Measurements from ENCODE around the gene MED26.
"Not testable (repeated sequence)": the region's sequence is repeated elsewhere in the genome, so short reads cannot be mapped to it uniquely, and the experiment has no call there.

The MED26 gene

GRCh38 chr19:16573296-16573695, 54.7 kb downstream of the MED26 start:
- DNase-seq (ENCODE audit: low read depth in 2 of 2) = no peak

- peak; percentile 89 to 90 for DNase-seq (ENCODE audit: low read depth in 2 of 2)
Measured at GRCh38 chr19:16572332-16573211, 55.4 kb downstream of the MED26 start, which contains the start of gene SLC35E1. Gene SLC35E1, minus strand, starts transcription at chr19:16572415. Its CDS starts 51 bp downstream, at chr19:16572364.

GRCh38 chr19:16571822-16572331, 56.1 kb downstream of the MED26 start:
- no peak for DNase-seq (ENCODE audit: low read depth in 2 of 2)

GRCh38 chr19:16571283-16571682, 56.7 kb downstream of the MED26 start:
- DNase-seq (ENCODE audit: low read depth in 2 of 2) = no peak

DNA sequence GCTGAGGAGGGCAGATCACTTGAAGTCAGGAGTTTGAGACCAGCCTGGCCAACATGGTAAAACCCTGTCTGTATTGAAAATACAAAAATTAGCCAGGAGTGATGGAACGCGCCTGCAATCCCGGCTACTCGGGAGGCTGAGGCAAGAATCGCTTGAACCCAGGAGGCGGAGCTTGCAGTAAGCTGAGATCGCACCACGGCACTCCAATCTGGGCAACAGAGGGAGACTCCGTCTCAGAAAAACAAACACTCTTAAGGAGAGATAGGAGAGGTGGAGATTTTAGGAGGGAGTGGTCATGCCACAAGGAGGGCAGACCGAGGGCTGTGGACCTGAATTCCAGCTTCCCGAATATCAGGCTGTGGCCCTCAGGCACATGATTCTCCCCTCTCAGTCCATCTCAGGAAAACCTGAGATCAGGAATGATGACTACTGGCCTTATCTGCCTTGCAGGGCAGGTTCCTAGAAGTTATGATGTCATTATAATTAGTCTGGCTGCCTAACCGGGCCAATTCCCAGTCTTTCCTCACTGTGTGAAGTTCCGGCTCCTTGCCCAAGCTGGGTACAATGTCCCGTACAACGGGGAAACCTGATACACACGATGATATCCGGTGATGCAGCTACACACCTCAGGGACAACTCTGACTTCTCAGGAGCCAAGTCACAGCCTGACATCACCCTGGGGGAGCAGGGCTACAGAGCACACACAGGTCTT, 58.2 kb downstream of the MED26 start:
- DNase-seq (ENCODE audit: low read depth in 2 of 2) = no peak

GRCh38 chr19:16566702-16567101, 61.3 kb downstream of the MED26 start:
- DNase-seq (ENCODE audit: low read depth in 2 of 2) = no peak

GRCh38 chr19:16566161-16566560, 61.8 kb downstream of the MED26 start:
- DNase-seq (ENCODE audit: low read depth in 2 of 2) = peak in 1 of 2 donors; percentile 33

GRCh38 chr19:16564842-16565241, 63.2 kb downstream of the MED26 start:
- DNase-seq (ENCODE audit: low read depth in 2 of 2) = no peak

DNA sequence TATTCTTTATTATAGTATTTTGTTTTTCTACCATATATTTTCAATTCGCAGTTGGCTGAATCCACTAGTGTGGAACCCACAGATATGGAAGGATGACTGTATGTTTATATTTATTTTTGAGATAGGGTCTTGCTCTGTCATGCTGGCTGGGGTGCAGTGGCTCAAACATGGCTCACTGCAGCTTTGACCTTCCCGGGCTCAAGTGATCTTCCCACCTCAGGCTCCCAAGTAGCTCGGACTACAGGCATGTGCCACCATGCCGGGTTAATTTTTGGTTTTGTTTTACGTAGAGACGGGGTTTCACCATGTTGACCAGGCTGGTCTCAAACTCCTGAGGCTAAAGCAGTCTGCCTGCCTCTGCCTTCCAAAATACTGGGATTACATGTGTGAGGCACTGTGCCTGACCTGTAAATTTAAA, 65.4 kb downstream of the MED26 start:
- DNase-seq (ENCODE audit: low read depth in 2 of 2) = no peak

DNA sequence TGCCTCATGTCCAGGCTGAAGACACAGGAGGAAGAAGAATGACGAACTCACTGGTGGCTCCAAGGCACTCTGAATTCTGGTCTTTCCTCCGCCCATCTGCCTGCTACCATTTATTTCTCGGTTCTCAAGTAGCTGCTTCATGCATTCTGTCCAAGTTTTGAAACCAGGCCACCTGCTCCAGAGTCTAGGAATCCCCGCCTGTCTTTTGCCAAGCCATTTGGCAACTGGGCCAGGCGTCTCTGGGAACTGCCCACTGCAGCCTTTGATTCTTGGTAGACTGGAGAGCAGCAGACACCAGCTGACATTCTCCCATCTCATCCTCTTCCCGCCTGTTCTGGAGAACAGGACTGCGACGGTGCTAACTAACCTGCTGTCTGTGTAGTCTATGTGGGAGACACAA, 66.6 kb downstream of the MED26 start:
- no peak for DNase-seq (ENCODE audit: low read depth in 2 of 2)

- no peak for DNase-seq (ENCODE audit: low read depth in 2 of 2)
Measured at GRCh38 chr19:16559780-16560276, 68.2 kb downstream of the MED26 start.

GRCh38 chr19:16554776-16555175, 73.2 kb downstream of the MED26 start:
- DNase-seq (ENCODE audit: low read depth in 2 of 2) = no peak

DNA sequence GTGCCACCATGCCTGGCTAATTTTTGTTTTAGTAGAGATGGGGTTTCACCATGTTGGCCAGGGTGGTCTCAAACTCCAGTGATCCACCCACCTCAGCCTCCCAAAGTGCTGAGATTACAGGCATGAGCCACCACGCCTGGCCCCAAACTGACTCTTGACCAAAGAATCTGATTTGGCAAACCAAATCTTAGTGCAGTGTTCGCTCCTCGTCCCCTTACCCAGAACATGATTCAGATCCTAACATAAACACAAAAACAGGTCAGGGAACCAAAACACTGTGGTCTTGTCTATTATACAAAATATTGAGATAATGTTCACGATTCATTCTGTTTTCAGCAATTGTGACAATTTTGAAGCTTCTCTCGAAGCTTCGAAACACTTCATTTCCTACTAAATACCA, 76.1 kb downstream of the MED26 start:
- not testable (repeated sequence) for DNase-seq (ENCODE audit: low read depth in 2 of 2)

DNA sequence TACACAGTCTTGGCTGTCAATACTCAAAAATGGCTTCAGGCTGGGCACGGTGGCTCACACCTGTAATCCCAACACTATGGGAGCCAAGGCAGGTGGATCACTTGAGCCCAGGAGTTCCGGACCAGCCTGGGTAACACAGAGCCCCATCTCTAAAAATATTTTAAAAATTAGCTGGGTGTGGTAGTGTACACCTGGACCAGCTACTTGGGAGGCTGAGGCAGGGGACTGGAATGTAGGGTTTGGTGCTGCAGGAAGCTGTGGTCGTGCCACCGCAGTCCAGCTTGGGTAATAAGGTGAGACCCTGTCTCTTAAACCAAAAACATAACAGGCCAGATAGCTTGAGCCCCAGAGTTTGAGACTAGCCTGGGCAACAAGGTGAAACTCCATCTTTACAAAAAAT, 79.0 kb downstream of the MED26 start:
- DNase-seq (ENCODE audit: low read depth in 2 of 2) = no peak

DNA sequence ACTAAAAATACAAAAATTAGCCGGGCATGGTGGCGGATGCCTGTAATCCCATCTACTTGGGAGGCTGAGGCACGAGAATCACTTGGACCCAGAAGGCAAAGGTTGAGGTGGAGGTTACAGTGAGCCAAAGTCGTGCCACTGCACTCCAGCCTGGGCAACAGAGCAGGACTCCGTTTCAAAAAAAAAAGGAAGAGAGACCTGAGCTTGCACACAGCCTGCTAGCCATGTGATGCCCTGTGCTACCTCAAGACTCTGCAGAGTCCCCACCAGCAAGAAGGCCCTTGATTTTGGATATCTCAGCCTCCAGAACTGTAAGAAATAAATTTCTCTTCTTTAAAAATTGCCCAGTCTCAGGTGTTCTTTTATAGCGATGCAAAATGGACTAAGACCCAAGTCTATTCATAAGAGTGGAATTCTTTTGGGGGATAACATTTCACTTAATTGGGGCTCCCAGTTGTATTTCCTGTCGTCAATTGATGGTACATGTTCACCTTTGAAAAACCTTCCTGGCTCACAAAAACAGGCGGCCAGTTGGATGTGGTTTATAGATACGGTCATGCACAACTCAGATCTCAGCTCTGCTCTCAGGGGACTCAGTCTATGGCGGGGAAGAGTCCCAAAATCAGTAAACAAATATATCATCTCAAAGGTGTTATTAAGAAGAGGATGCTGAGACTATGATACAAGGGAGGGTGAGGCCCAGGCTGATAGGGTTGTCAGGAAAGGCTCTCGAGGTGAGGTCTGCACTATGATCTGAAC, 83.4 kb downstream of the MED26 start:
- DNase-seq (ENCODE audit: low read depth in 2 of 2) = no peak

- not testable (repeated sequence) for DNase-seq (ENCODE audit: low read depth in 2 of 2)
Measured at GRCh38 chr19:16543734-16544133, 84.3 kb downstream of the MED26 start.

DNA sequence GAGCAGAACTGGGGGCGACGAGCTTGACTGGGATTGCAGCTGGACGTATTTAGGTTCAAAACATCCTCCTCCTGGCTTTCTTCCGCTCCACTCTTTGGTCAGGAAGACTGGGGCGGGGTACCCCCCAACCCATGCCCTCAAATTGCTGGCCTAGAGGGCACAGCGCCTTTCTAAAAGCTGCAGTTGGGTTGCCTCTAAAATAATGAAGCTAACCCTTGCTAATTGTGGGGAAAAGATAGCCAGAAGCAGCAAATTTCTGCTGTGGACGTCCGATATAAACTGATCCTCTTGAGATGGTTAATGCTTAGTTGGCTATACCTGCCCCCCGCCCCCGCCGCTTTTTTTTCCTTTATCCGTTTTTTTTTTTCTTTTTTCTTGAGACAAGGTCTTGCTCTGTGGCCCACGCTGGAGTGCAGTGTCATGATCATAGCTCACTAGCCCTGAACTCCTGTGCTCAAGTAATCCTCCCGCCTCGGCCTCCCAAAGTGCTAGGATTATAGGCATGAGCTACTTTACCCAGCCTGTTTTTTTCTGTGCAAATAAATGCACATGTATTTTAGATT, 85.0 kb downstream of the MED26 start:
- DNase-seq (ENCODE audit: low read depth in 2 of 2) = no peak

DNA sequence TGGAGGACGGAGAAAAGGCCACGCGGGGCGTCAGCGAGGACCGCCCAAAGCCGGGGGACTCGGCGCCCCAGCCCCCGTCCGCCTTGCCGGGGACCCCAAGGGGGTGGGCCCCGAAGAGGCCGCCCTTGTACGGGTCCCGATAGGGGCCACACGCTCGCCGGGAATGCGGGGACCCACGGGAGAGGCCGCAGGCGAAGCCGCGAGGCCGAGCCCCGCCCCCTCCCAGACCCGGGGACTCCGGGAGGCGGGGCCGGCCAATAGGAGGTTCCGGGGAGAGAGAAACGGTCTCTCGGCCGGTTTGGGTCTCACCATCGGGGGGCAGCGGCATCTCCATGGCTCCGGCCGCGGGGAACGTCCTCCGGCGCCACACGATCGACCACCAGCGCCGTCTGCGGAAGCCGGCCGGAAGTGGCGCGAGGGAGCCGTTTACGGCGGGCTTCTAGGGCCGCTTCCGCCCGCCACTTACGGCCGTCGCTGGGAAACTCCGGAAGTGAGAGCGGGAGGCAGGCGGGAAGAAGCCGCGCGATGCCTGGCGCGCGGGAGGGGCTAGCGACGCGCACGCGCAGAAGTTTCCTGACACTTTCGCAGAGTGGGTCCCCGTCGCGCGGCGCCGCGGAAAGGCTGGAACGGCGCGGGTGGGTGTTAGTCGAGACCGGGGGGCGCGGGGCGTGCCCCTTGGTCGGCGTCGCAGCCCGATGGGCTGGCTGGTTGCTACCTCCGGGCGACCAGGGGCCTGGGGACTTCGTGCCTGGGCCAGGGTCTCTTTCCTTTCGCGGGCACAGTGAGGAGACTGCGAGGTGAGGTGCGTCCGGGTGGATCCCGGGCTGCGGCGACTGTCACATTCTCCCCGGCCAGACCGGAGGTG, 85.7 kb downstream of the MED26 start, which contains the start of gene CHERP:
Gene CHERP (minus strand): TSS at position 393 of the 865 bp plus-strand sequence. CDS start 59 bp downstream, at position 334.
- DNase-seq (ENCODE audit: low read depth in 2 of 2) = peak; percentile 90 to 92

GRCh38 chr19:16541526-16542044, 86.4 kb downstream of the MED26 start:
- DNase-seq (ENCODE audit: low read depth in 2 of 2) = no peak

DNA sequence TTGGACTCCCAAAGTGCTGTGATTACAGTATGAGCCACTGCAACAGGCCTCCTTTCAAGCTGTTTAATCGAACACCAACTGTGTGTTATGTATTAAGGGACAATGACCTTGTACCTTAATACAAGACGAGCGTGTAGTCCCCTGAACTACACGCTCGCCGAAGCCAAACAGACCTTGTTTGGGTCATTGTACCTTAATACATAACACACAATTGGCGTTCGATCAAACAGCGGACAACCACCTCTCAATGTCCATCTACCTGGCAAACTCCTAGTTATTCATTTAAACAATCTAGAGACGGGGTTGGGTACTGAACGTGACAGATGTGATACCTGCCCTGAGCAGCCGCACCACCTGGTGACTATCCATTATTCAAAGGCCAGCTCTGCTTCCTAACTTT, 87.1 kb downstream of the MED26 start:
- DNase-seq (ENCODE audit: low read depth in 2 of 2) = no peak

Measured in stimulated activated CD8-positive, alpha-beta memory T cell treated with anti-CD3 and anti-CD28 coated beads, Interleukin-2, amount 100 ng/mL, for 48 hours (primary cell).